OCI-LY7 (cell line): Measurements from ENCODE around the gene DDX54. TPM values are rescaled to one million over a fixed set of nuclear protein-coding genes. Genes with fewer than 3 reads are reported as not detected.
A peak's percentile ranks its signal among the peaks of the same experiment; 100 is the strongest.

Source experiments
- Bru-seq: library from RNA; stranded (reverse); fragments of 400-500 nt; gene quantifications from one replicate; lab custom pipeline; 2021; lab: Mats Ljungman, UMichigan
- BruChase-seq, 2 experiments: library from RNA; stranded (reverse); fragments of 400-500 nt; gene quantifications; one replicate each; lab custom pipeline; 2021; lab: Mats Ljungman, UMichigan
- BruUV-seq: library from RNA; stranded (reverse); fragments of 400-500 nt; replicated peaks from 2 replicates; lab custom pipeline; 2021; lab: Mats Ljungman, UMichigan
- CTCF ChIA-PET: fragments of 300-600 bp; sonication (Branson Sonifier 250); formaldehyde crosslinking; loops from one replicate; lab custom pipeline; 2022; ENCODE audit warnings: antibody characterized with exemption; ENCODE audit not compliant: unreplicated experiment; lab: Charles Lee
- POLR2A ChIA-PET: fragments of 300-600 bp; sonication (Branson Sonifier 250); formaldehyde crosslinking; loops from one replicate; lab custom pipeline; 2022; ENCODE audit warnings: antibody characterized with exemption; lab: Charles Lee
- DNase-seq: peaks from one replicate; pipeline ENCODE4 v3.0.0-alpha.2; 2015; ENCODE audit warnings: low spot score
- H2AFZ ChIP-seq: fragments of 200-600 bp; sonication (generic), shearing (Covaris generic); 2 replicates; pipeline ENCODE4 v1.6.1; 2014; ENCODE audit warnings: mild to moderate bottlenecking, antibody characterized with exemption, low read length, moderate library complexity
- H3K27ac ChIP-seq: fragments of 200-600 bp; sonication (generic); 2 replicates; pipeline ENCODE4 v1.5.1; 2014; ENCODE audit warnings: mixed run types, low read depth, mild to moderate bottlenecking, moderate library complexity, low read length, inconsistent platforms; ENCODE audit not compliant: poor library complexity, severe bottlenecking
- H3K36me3 ChIP-seq: fragments of 200-600 bp; sonication (generic); 2 replicates; pipeline ENCODE4 v1.6.1; 2014; ENCODE audit warnings: mild to moderate bottlenecking, antibody characterized with exemption, low read length, moderate library complexity, mixed read lengths; ENCODE audit not compliant: insufficient read depth
- H3K4me1 ChIP-seq: fragments of 200-600 bp; sonication (generic); 2 replicates; pipeline ENCODE4 v1.5.1; 2014; ENCODE audit warnings: mild to moderate bottlenecking, low read length; ENCODE audit not compliant: insufficient read depth, poor library complexity, severe bottlenecking
- H3K4me2 ChIP-seq: fragments of 200-600 bp; sonication (generic); 2 replicates; pipeline ENCODE4 v1.6.1; 2014; ENCODE audit warnings: mild to moderate bottlenecking, low read length
- H3K4me3 ChIP-seq: fragments of 200-600 bp; sonication (generic); 2 replicates; pipeline ENCODE4 v1.5.1; 2014; ENCODE audit warnings: mild to moderate bottlenecking, low read depth, low read length; ENCODE audit not compliant: poor library complexity, severe bottlenecking
- H3K79me2 ChIP-seq: fragments of 200-600 bp; sonication (generic); 2 replicates; pipeline ENCODE4 v1.6.1; 2016; ENCODE audit warnings: low read depth, mild to moderate bottlenecking, low read length, moderate library complexity, mixed read lengths; ENCODE audit not compliant: insufficient read depth
- H3K9me2 ChIP-seq: fragments of 200-600 bp; sonication (generic); 2 replicates; pipeline ENCODE4 v1.6.1; 2016; ENCODE audit warnings: mild to moderate bottlenecking, low read length, mixed read lengths; ENCODE audit not compliant: insufficient read depth
- H3K9me3 ChIP-seq: fragments of 200-600 bp; sonication (generic); 2 replicates; pipeline ENCODE4 v1.6.1; 2014; ENCODE audit warnings: mild to moderate bottlenecking, mixed run types, low read length, mixed read lengths
- H4K20me1 ChIP-seq: fragments of 200-600 bp; sonication (generic); 2 replicates; pipeline ENCODE4 v1.6.1; 2014; ENCODE audit warnings: mild to moderate bottlenecking, antibody characterized with exemption, low read length, moderate library complexity, mixed read lengths; ENCODE audit not compliant: insufficient read depth
- EZH2phosphoT487 ChIP-seq: fragments of 200-600 bp; sonication (generic); IDR thresholded peaks from 2 replicates; pipeline ENCODE4 v1.6.1; 2018; ENCODE audit warnings: low read depth, borderline replicate concordance, mild to moderate bottlenecking, mixed run types, antibody characterized with exemption, low read length, moderate library complexity, mixed read lengths
- intact Hi-C: fragments of 100-400 bp; cut with micrococcal nuclease; formaldehyde crosslinking; loops from one replicate; pipeline ENCODE4 v1.10.0; 2022; ENCODE audit not compliant: unreplicated experiment
- long read RNA-seq: library from polyadenylated mRNA; stranded (forward); transcript quantifications from one replicate; pipeline ENCODE4 v2.0.0, GENCODE V29; 2022
- total RNA-seq, 2 experiments: library from RNA; depleted of rRNA in 1 of 2; stranded (reverse); fragments of >200 nt in 1 of 2; shearing (Covaris generic) in 1 of 2; gene quantifications; 2 replicates each; pipeline ENCODE4 v1.2.3, GENCODE V29; 2014 to 2022
- TF ChIP-seq, protein P1 (sequence below): fragments of 200-600 bp; sonication (generic); conservative IDR thresholded peaks from 2 replicates; pipeline ENCODE4 v1.5.1; 2014; ENCODE audit warnings: mild to moderate bottlenecking, antibody characterized with exemption, low read length, moderate library complexity, mixed read lengths

The DDX54 gene
- total RNA-seq (2014; rRNA removed; shearing (Covaris generic)) (86.0 and 87.2 TPM in 2 replicates), total RNA-seq (2022) (145 and 150 TPM in 2 replicates), Bru-seq, nascent RNA (percentile 82 among the genes with signal in this experiment), BruChase-seq, experiment 1, labeled RNA remaining after a 6-hour chase (percentile 84 among the genes with signal in this experiment), BruChase-seq, experiment 2, labeled RNA remaining after a 2-hour chase (percentile 82 among the genes with signal in this experiment)
- long read RNA-seq, full-length matches to known transcripts, result 228 of 310 reads
- long read RNA-seq, partial matches to known transcripts, result 44 of 310 reads
- long read RNA-seq, other reads (novel, unspliced or antisense), result 38 of 310 reads

GRCh38 chr12:113185180-113186032, at the start of gene DDX54, which contains the start of gene RITA1:
Gene DDX54, minus strand, starts transcription at chr12:113185478. Its CDS starts 27 bp downstream, at chr12:113185451.
Gene RITA1, plus strand, starts transcription at chr12:113185721. Its CDS starts 1,026 bp downstream, at chr12:113186747.
- ChIA-PET CTCF (no interaction called here), POLR2A (interaction anchor here (0.5 to 4.6 kb wide), 11 partner anchors 11 to 134 kb away, joined by 3 to 24 read pairs (median 4); partner anchors contain the start of gene TPCN1)
- no peak within 1 kb of the TSS; the same call in 1 of the 2 replicates for H2AFZ ChIP-seq
- TF ChIP-seq, protein P1, sequence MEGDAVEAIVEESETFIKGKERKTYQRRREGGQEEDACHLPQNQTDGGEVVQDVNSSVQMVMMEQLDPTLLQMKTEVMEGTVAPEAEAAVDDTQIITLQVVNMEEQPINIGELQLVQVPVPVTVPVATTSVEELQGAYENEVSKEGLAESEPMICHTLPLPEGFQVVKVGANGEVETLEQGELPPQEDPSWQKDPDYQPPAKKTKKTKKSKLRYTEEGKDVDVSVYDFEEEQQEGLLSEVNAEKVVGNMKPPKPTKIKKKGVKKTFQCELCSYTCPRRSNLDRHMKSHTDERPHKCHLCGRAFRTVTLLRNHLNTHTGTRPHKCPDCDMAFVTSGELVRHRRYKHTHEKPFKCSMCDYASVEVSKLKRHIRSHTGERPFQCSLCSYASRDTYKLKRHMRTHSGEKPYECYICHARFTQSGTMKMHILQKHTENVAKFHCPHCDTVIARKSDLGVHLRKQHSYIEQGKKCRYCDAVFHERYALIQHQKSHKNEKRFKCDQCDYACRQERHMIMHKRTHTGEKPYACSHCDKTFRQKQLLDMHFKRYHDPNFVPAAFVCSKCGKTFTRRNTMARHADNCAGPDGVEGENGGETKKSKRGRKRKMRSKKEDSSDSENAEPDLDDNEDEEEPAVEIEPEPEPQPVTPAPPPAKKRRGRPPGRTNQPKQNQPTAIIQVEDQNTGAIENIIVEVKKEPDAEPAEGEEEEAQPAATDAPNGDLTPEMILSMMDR, result no peak
- TF ChIP-seq EZH2phosphoT487, result no peak
- BruUV-seq, result no TSS peak
- H3K79me2 ChIP-seq, result peaks cover 86% of the 10 kb centered on the region
- peaks cover 46% of the 10 kb centered on the region for H3K4me1 ChIP-seq
- no peaks in the 10 kb centered on the region for H3K9me2 ChIP-seq
- H3K9me3 ChIP-seq, result no peaks in the 10 kb centered on the region
- DNase-seq, result peak; percentile 95
- peak within 1 kb of the TSS; percentile 92 for H3K4me2 ChIP-seq
- intact Hi-C loops, result loop anchor here (1.0 kb wide), 2 partner anchors 23 to 38 kb away; no protein-coding TSS in a partner anchor
- H3K4me3 ChIP-seq, result peak within 1 kb of the TSS; percentile 92
- H3K36me3 ChIP-seq, result peaks cover 67% of the 10 kb centered on the region
- H3K27ac ChIP-seq, result peak within 1 kb of the TSS; percentile 86
- peaks cover 12% of the 10 kb centered on the region; the same call in 1 of the 2 replicates for H4K20me1 ChIP-seq

- Histone ChIP-seq H3K79me2 (peaks cover 51% of the 10 kb centered on the region; the same call in 1 of the 2 replicates), H2AFZ (no peak overlapping the region), H3K9me3 (no peaks in the 10 kb centered on the region), H3K4me1 (peaks cover 50% of the 10 kb centered on the region), H3K9me2 (no peaks in the 10 kb centered on the region), H3K27ac (no peak overlapping the region), H4K20me1 (no peaks in the 10 kb centered on the region), H3K4me3 (no peak overlapping the region), H3K36me3 (peaks cover 93% of the 10 kb centered on the region), H3K4me2 (no peak overlapping the region)
- intact Hi-C loops, result no loop called here
- TF ChIP-seq, protein P1, result no peak
- TF ChIP-seq EZH2phosphoT487, result no peak
- ChIA-PET POLR2A (interaction anchor here (1.0 kb wide), 1 partner anchor 19 kb away, joined by 5 read pairs; no protein-coding TSS in a partner anchor), CTCF (no interaction called here)
- no peak for DNase-seq
- TSS peak; percentile 8 for BruUV-seq
These were observed 49.2 kb upstream of the DDX54 start for GRCh38 chr12:113234483-113234882.
